Measurements from ENCODE around the gene GMDS. TPM values are rescaled to one million over a fixed set of nuclear protein-coding genes. Genes with fewer than 3 reads are reported as not detected.
"Not testable (repeated sequence)": the region's sequence is repeated elsewhere in the genome, so short reads cannot be mapped to it uniquely, and the experiment has no call there.

GMDS gene
- total and polyA plus RNA-seq, 2 donors (not counting 1 experiment from before 2014, with no cell fraction given): 12.7 to 34.5 TPM

GRCh38 chr6:1758076-1758679 lies 487.2 kb downstream of the GMDS start:
- Histone ChIP-seq H3K79me2 (ENCODE audit: control insufficient read depth, insufficient read depth, low read length) (no peaks in the 10 kb centered on the region), H3K9me3 (ENCODE audit: control insufficient read depth, insufficient read depth, low read depth, low read length) (no peaks in the 10 kb centered on the region), H3K27ac (ENCODE audit: insufficient read depth, low read length) (no peak overlapping the region), H3K36me3 (ENCODE audit: control insufficient read depth, insufficient read depth, low read length) (no peaks in the 10 kb centered on the region), H3K4me1 (ENCODE audit: control insufficient read depth, extremely low read depth, insufficient read depth, low read length) (no peaks in the 10 kb centered on the region), H4K20me1 (ENCODE audit: control insufficient read depth, extremely low read depth, insufficient read depth, low read length) (no peaks in the 10 kb centered on the region), H3K4me3 (replicated peaks in 1 of 4; ENCODE audit: control extremely low read depth in 1 of 4, insufficient read depth in 1 of 4, low read depth in 3 of 4, low read length in 4 of 4) (no peak overlapping the region), H3K9ac (ENCODE audit: insufficient read depth, low read length) (no peak overlapping the region), H2AFZ (ENCODE audit: low read length) (no peak overlapping the region), H3K4me2 (ENCODE audit: extremely low read depth, insufficient read depth, low read length) (no peak overlapping the region), H3K27me3 (ENCODE audit: control insufficient read depth, insufficient read depth, low read length) (no peaks in the 10 kb centered on the region)
- no peak for TF ChIP-seq EZH2 (IDR thresholded peaks at IDR 0.05; ENCODE audit: low read length, missing control alignments)
- TF ChIP-seq, protein P1, sequence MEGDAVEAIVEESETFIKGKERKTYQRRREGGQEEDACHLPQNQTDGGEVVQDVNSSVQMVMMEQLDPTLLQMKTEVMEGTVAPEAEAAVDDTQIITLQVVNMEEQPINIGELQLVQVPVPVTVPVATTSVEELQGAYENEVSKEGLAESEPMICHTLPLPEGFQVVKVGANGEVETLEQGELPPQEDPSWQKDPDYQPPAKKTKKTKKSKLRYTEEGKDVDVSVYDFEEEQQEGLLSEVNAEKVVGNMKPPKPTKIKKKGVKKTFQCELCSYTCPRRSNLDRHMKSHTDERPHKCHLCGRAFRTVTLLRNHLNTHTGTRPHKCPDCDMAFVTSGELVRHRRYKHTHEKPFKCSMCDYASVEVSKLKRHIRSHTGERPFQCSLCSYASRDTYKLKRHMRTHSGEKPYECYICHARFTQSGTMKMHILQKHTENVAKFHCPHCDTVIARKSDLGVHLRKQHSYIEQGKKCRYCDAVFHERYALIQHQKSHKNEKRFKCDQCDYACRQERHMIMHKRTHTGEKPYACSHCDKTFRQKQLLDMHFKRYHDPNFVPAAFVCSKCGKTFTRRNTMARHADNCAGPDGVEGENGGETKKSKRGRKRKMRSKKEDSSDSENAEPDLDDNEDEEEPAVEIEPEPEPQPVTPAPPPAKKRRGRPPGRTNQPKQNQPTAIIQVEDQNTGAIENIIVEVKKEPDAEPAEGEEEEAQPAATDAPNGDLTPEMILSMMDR (conservative IDR thresholded peaks at IDR 0.05 in 1 of 2, IDR thresholded peaks at IDR 0.05 in 1 of 2; ENCODE audit: low read depth in 1 of 2, low read length in 2 of 2): no peak
- no peak for DNase-seq (ENCODE audit: low read depth in 2 of 2)

DNA sequence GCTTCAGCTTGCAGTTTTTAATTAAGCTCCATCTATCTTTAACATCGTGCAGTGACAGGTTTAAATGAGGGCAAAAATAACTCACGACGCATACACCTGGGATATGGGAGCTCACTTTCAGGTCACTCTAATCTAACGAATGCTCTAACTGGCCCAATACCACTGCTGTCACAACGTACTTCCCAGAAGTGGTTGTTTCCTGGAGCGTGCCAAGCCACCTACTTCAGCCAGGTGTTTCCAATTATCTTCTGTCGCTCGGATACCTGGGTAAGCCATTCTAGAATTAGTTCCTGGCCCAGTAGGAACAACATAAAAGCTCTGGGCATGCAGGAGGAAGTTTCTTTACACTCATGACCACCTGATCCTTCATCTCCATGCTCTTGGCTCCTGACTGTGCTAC lies 488.3 kb downstream of the GMDS start:
- H3K27ac ChIP-seq (ENCODE audit: insufficient read depth, low read length): no peak overlapping the region
- H3K9me3 ChIP-seq (ENCODE audit: control insufficient read depth, insufficient read depth, low read depth, low read length): no peaks in the 10 kb centered on the region
- H3K4me2 ChIP-seq (ENCODE audit: extremely low read depth, insufficient read depth, low read length): no peak overlapping the region
- H2AFZ ChIP-seq (ENCODE audit: low read length): no peak overlapping the region
- H3K9ac ChIP-seq (ENCODE audit: insufficient read depth, low read length): no peak overlapping the region
- TF ChIP-seq, protein P1 (conservative IDR thresholded peaks at IDR 0.05 in 1 of 2, IDR thresholded peaks at IDR 0.05 in 1 of 2; ENCODE audit: low read depth in 1 of 2, low read length in 2 of 2): no peak
- no peak for TF ChIP-seq EZH2 (IDR thresholded peaks at IDR 0.05; ENCODE audit: low read length, missing control alignments)
- H4K20me1 ChIP-seq (ENCODE audit: control insufficient read depth, extremely low read depth, insufficient read depth, low read length): no peaks in the 10 kb centered on the region
- no peaks in the 10 kb centered on the region for H3K79me2 ChIP-seq (ENCODE audit: control insufficient read depth, insufficient read depth, low read length)
- no peaks in the 10 kb centered on the region for H3K36me3 ChIP-seq (ENCODE audit: control insufficient read depth, insufficient read depth, low read length)
- H3K27me3 ChIP-seq (ENCODE audit: control insufficient read depth, insufficient read depth, low read length): no peaks in the 10 kb centered on the region
- H3K4me3 ChIP-seq (replicated peaks in 1 of 4; ENCODE audit: control extremely low read depth in 1 of 4, insufficient read depth in 1 of 4, low read depth in 3 of 4, low read length in 4 of 4): no peak overlapping the region
- no peak for DNase-seq (ENCODE audit: low read depth in 2 of 2)
- no peaks in the 10 kb centered on the region for H3K4me1 ChIP-seq (ENCODE audit: control insufficient read depth, extremely low read depth, insufficient read depth, low read length)

DNA sequence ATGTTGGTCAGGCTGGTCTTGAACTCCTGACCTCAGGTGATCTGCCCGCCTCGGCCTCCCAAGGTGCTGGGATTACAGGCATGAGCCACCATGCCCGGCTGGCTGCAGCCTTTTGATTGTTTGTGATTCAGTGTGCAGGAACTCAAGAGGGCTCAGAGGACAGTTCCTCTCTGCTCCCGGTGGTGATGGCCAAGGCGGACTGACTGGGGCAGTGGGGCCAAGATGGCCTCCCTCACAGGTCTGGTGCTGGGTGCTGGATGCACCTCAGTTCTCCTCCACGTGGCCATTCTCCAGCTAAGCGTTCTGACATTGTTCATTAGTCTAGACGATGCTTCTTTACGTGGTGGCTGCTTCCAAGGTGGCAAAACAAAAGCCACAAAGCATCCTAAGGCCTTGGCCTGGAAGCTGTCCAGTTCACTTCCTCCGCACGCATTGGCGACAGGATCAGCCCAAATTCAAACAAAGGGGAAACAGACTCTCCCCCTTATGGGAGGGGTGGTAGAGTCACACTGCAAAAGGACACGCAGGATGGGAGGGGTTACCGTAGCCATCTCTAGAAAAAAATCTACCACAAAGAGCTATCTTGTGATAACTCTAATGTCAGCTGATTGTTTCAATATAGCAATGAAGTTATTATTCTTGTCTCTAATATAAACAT lies 488.8 kb downstream of the GMDS start:
- H3K4me1 ChIP-seq (ENCODE audit: control insufficient read depth, extremely low read depth, insufficient read depth, low read length): no peaks in the 10 kb centered on the region
- H2AFZ ChIP-seq (ENCODE audit: low read length): no peak overlapping the region
- no peaks in the 10 kb centered on the region for H3K36me3 ChIP-seq (ENCODE audit: control insufficient read depth, insufficient read depth, low read length)
- no peak overlapping the region for H3K27ac ChIP-seq (ENCODE audit: insufficient read depth, low read length)
- no peak for DNase-seq (ENCODE audit: low read depth in 2 of 2)
- H3K79me2 ChIP-seq (ENCODE audit: control insufficient read depth, insufficient read depth, low read length): no peaks in the 10 kb centered on the region
- H3K9me3 ChIP-seq (ENCODE audit: control insufficient read depth, insufficient read depth, low read depth, low read length): no peaks in the 10 kb centered on the region
- no peak for TF ChIP-seq EZH2 (IDR thresholded peaks at IDR 0.05; ENCODE audit: low read length, missing control alignments)
- TF ChIP-seq, protein P1 (conservative IDR thresholded peaks at IDR 0.05 in 1 of 2, IDR thresholded peaks at IDR 0.05 in 1 of 2; ENCODE audit: low read depth in 1 of 2, low read length in 2 of 2): no peak
- H4K20me1 ChIP-seq (ENCODE audit: control insufficient read depth, extremely low read depth, insufficient read depth, low read length): no peaks in the 10 kb centered on the region
- H3K4me2 ChIP-seq (ENCODE audit: extremely low read depth, insufficient read depth, low read length): no peak overlapping the region
- H3K4me3 ChIP-seq (replicated peaks in 1 of 4; ENCODE audit: control extremely low read depth in 1 of 4, insufficient read depth in 1 of 4, low read depth in 3 of 4, low read length in 4 of 4): no peak overlapping the region
- no peak overlapping the region for H3K9ac ChIP-seq (ENCODE audit: insufficient read depth, low read length)
- H3K27me3 ChIP-seq (ENCODE audit: control insufficient read depth, insufficient read depth, low read length): no peaks in the 10 kb centered on the region

GRCh38 chr6:1751063-1751462 lies 494.3 kb downstream of the GMDS start:
- not testable (repeated sequence) for H3K9ac ChIP-seq (ENCODE audit: insufficient read depth, low read length); H3K4me2 ChIP-seq (ENCODE audit: extremely low read depth, insufficient read depth, low read length); H4K20me1 ChIP-seq (ENCODE audit: control insufficient read depth, extremely low read depth, insufficient read depth, low read length); H3K27ac ChIP-seq (ENCODE audit: insufficient read depth, low read length); H3K79me2 ChIP-seq (ENCODE audit: control insufficient read depth, insufficient read depth, low read length); H2AFZ ChIP-seq (ENCODE audit: low read length); H3K4me1 ChIP-seq (ENCODE audit: control insufficient read depth, extremely low read depth, insufficient read depth, low read length); DNase-seq (ENCODE audit: low read depth in 2 of 2); H3K4me3 ChIP-seq (replicated peaks in 1 of 4; ENCODE audit: control extremely low read depth in 1 of 4, insufficient read depth in 1 of 4, low read depth in 3 of 4, low read length in 4 of 4); H3K9me3 ChIP-seq (ENCODE audit: control insufficient read depth, insufficient read depth, low read depth, low read length); H3K36me3 ChIP-seq (ENCODE audit: control insufficient read depth, insufficient read depth, low read length); H3K27me3 ChIP-seq (ENCODE audit: control insufficient read depth, insufficient read depth, low read length)

Data from fibroblast of lung (primary cell).